HS-27A (cell line): Measurements from ENCODE around the gene ARFGEF2.
"Not testable (repeated sequence)": the region's sequence is repeated elsewhere in the genome, so short reads cannot be mapped to it uniquely, and the experiment has no call there.

ENCODE experiments used
- DNase-seq: peaks from one replicate; pipeline ENCODE4 v3.0.0-alpha.2; 2012; ENCODE audit warnings: low read depth, missing footprints

ARFGEF2 gene

GRCh38 chr20:48921168-48921882 lies at the start of gene ARFGEF2:
TSS of gene ARFGEF2 (plus strand) at chr20:48921711. CDS start at chr20:48921890, 179 bp downstream.
- DNase-seq = peak; percentile 71

DNA sequence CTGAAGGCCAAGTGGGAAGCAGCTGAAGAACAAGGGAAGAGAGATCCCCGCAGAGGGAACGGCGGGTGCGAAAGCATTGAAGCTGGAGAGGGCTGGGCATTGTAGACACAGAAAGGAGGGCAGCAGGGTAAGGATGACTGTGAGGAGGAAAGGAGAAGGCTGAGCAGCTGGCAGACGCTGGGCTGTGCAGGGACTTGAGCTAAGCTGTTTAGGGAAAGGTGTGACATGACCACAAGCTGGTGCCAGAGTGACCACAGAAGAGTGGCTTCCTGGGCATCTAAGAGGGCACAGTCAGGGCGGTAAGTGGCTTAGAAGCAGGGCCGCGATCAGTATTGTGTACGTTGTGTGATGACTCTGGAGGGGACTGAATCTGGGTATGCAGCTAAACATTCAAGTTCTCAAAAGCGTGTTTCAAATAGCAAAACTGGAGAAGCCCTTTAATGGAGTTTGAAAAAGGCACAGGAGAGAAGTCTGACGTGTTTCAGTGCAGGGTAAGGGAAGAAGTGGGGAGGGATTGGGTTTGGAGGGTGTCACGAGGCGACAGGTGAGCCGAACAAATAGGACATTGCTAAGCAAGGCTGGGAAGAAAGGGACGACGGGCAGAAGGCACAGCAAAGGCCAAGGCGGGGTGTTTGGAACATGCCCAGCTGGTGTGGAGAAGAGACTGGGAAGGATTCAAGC lies 46.1 kb upstream of the ARFGEF2 start:
- no peak for DNase-seq

DNA sequence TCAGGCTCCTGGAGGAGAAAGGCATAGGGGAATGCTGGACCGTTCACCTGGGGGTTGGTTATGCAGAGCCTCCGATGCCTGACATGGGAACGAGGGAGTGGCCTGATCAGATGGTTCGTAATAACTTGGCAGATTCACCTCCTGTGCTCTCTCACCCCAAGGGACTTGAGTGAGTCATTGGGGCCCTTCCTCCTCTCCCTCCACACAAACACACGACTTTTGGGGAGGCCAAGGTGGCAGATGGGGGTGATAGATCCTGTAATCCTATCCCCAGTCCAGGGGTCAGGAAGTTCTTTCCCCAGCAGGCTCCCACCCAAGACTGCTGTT lies 45.6 kb upstream of the ARFGEF2 start:
- DNase-seq = no peak

GRCh38 chr20:48877304-48877703 lies 44.2 kb upstream of the ARFGEF2 start:
- no peak for DNase-seq

DNA sequence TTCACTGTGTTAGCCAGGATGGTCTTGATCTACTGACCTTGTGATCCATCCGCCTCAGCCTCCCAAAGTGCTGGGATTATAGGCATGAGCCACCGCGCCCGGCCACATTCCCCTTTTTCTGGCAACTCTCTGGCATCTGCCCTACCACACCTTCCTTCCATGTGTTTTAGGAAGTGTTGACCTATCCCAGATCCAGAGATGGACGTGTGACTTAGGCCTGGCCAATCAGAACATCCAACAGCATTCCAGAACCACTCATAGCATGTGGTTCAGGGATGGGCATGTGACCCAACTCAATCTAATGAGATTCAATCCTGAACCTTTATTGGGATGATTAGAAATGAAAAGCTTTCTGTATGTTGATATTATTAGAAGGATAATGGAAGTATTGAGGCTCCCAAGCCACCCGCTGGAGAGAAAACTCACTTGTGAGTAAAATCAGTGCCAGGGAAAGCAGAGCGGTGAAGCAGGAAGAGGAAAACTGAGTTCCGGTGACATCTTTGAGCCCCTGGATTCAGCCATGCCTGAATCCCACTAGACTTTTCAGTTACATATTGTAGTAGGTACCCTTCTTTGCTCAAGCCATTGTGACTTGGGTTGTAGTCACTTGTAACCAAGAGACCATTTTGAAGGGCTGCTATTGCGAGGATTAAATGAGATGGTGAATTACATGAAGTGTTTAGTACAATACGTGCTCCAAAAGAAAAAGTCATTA lies 42.8 kb upstream of the ARFGEF2 start:
- DNase-seq = no peak

DNA sequence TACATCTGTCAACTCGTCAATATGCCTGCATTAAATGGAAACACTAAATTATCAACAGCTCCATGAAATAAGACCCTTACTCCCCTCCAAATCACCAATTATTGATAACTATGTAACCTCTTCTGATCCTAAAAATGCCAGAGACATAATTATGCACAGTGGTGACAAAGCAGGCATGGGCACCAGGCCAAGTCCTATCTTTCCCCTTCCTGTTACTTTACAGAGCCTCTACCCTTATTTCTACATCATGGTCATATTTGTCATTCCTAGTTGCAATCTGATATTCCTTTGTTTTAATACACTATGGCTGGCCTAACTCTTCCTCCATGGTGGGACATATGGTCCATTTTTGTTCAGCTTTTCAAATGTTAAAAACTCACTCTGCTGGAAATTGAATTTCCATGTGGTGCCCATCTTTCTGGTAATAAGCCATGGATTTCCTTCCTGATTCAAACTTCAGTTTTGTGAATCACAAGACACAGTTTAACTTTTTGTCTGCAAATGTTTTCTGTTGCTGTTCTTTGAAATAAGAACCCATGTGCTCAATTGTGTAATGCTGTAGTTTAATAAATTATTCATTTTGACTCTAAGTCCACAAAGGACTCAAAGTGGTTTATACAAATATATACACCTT lies 41.8 kb upstream of the ARFGEF2 start:
- DNase-seq = no peak

GRCh38 chr20:48880331-48880730 lies 41.2 kb upstream of the ARFGEF2 start:
- DNase-seq = no peak

- DNase-seq = no peak
Measured at GRCh38 chr20:48880981-48881657, 40.4 kb upstream of the ARFGEF2 start.

GRCh38 chr20:48885237-48885636 lies 36.3 kb upstream of the ARFGEF2 start:
- no peak for DNase-seq

- no peak for DNase-seq
Measured at GRCh38 chr20:48886194-48886593, 35.3 kb upstream of the ARFGEF2 start.

GRCh38 chr20:48886811-48887210 lies 34.7 kb upstream of the ARFGEF2 start:
- DNase-seq = no peak

- DNase-seq = not testable (repeated sequence)
Measured at GRCh38 chr20:48888517-48888916, 33.0 kb upstream of the ARFGEF2 start.

- no peak for DNase-seq
Measured at GRCh38 chr20:48889140-48889790, 32.2 kb upstream of the ARFGEF2 start.

DNA sequence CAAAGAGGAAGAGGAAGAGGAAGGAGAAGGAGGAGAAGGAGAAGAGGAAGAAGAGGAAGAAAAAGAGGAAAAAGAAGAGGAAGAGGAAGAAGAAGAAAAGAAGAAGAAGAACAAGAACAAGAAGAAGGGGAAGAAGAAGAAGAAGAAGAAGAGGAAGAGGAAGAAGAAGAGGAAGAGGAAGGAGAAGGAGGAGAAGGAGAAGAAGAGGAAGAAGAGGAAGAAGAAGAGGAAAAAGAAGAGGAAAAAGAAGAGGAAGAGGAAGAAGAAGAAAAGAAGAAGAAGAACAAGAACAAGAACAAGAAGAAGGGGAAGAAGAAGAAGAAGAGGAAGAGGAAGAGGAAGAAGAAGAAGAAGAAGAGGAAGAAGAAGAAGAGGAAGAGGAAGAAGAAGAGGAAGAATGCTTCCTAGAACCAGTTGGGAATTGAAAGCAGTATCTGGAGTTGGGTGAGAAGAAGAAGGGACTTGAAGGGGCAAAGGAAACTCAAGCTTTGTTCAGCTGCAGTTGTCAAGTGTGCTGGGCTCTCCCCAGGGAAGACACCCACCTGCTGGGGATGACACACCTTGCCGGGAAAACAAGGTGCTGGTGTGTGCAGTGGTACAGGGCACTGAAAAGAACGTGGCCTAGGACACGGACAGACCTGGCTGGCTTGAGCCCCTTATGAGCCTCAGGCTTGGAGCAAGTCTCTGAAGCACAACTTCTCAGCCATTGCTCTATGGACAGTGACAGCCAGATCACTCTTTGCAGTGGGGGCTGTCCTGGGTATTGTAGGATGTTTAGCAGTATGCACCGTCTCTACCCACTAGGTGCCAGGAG lies 30.1 kb upstream of the ARFGEF2 start:
- DNase-seq = no peak

DNA sequence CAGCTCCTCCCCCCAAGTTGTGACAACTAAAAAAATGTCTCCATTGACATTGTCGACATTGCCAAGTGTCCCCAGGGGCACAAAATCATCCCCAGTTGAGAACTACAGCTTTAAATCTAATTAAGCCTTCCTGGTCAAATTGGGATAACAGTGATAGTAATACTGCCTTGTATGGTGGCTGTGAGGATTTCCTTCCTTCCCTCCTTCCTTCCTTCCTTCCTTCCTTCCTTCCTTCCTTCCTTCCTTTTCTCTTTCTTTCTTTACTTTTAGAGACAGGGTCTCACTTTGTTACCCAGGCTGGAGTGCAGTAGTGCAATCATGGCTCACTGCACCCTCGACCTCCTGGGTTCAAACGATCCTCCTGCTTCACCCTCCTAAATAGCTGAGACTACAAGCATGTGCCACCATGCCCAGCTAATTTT lies 29.5 kb upstream of the ARFGEF2 start:
- DNase-seq = no peak

DNA sequence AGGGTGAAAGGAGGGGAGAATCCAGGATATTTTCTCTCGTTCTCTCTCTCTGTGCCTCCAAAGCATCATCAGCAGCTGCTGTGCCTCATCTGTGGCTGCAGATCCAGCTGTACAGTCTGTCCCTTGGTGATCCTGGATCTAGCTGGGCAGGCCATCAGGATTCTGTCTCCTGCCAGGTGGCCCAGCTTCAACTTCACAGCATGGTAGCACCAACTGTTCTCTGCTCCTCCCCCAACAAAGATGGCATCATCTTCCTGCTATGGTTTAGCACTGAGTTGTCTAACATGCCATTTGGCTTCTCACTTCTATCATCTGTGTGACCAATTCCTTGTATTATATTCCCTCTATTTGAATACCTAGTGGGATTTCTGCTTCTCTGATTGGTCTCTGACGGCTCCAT lies 28.6 kb upstream of the ARFGEF2 start:
- no peak for DNase-seq

DNA sequence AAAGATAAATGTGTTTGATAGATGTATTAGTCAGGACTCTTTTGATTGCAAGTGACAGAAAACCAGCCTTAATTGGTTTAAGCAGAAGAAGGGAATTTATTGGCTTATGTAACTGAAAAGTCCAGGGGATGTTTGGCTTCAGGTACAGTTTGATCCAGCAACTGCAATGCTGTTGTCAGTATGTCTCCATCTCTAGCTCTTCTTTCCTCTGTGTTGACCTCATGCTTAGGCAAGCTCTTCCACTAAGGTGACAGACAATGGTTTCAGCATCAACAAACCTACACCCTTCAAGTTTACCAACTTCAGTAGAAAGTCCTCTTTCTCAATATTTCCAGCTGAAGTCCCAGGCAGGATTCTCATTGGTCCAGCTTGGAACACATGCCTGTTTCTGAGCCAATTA lies 28.1 kb upstream of the ARFGEF2 start:
- no peak for DNase-seq

DNA sequence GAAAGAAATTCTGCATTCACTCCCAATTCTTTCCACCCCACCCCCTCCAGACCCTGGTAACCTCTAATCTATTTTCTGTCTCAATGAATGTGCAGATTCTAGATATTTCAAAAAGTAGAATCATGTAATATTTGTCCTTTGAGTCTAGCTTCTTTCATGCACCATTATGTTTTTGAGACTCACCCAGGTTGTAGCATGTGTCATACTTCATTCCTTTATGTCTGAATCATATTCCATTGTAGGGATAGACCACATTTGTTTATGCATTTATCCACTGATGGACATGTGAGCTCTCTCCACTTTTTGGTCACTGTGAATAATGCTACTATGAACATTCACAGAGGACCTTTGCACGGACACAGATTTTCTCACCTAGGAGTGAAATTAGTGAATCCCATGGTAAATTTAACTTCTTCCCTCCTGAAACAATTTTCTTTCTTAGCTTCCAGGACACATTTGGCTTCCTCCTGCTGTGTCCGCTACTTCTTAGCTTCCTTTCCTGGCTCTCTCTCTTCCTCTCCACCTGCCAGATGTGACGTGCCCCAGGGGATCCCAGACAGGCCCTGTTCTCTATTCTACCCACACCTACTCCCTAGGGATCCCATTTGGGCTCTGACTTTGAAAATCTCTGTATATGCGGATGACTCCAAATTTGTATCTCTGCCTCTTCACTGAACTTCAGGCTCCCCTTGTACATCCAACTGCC lies 24.1 kb upstream of the ARFGEF2 start:
- DNase-seq = peak; percentile 69

DNA sequence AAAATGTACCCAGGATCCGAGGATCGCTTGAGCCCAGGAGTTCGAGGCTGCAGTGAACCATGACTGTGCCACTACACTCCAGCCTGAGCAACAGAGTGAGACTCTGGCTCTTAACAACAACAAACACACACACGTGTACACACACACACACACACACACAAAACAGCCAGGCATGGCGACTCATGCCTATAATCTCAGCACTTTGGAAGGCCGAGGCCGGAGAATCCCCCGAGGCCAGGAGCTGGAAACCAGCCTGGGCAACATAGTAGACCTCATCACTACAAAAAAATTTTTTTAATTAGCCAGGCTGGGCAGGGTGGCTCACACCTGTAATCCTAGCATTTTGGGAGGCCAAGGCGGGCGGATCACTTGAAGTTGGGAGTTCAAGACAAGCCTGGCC lies 23.3 kb upstream of the ARFGEF2 start:
- no peak for DNase-seq

DNA sequence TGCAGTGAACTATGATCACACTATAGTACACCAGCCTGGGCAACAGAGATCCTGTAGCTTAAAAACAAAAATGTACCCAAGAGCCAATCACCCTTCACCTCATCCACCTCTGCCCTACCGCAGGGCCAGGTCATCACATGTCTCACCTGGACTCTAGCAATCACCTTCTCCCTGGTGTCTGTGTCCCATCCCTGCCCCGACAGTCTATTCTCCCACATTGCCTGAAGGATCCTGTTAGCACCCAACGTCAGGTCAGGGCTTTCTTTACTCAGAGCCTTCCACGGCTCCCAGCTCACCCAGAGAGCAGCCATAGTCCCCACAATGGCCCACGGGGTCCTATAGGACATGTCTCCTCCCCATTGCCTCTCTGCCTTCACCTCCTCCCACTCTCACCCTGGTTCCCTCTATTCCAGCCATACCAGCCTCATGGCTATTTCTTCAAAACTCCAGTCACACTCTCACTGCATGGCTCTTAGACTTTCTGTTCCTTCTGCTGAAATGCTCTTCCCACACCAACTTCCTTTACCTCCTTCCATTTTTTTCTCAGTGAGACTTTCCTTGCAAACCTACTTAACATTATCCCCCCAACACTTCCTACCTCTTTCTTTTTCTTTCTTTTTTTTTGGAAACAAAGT lies 22.5 kb upstream of the ARFGEF2 start:
- no peak for DNase-seq
